Endothelial cell (in vitro differentiated cells): ENCODE measurements around the gene SLC22A23. TPM values are rescaled to one million over a fixed set of nuclear protein-coding genes. Genes with fewer than 3 reads are reported as not detected.

Experiments used
- DNase-seq: peaks from one replicate; pipeline ENCODE4 v3.0.0; 2021; ENCODE audit warnings: low spot score
- H3K27ac Mint-ChIP-seq: one replicate; pipeline ENCODE4 v1.8.0; 2021; ENCODE audit warnings: mixed read lengths, inconsistent platforms; ENCODE audit not compliant: unreplicated experiment
- H3K27me3 Mint-ChIP-seq: one replicate; pipeline ENCODE4 v1.8.0; 2021; ENCODE audit warnings: mild to moderate bottlenecking, moderate library complexity, mixed read lengths, inconsistent platforms; ENCODE audit not compliant: unreplicated experiment
- H3K36me3 Mint-ChIP-seq: one replicate; pipeline ENCODE4 v1.8.0; 2021; ENCODE audit warnings: mild to moderate bottlenecking, low read depth, mixed read lengths, inconsistent platforms; ENCODE audit not compliant: unreplicated experiment
- H3K4me1 Mint-ChIP-seq: one replicate; pipeline ENCODE4 v1.8.0; 2021; ENCODE audit warnings: mild to moderate bottlenecking, mixed read lengths, inconsistent platforms; ENCODE audit not compliant: unreplicated experiment
- H3K4me3 Mint-ChIP-seq: one replicate; pipeline ENCODE4 v1.8.0; 2021; ENCODE audit warnings: mild to moderate bottlenecking, mixed read lengths, inconsistent platforms; ENCODE audit not compliant: unreplicated experiment
- H3K9me3 Mint-ChIP-seq: one replicate; pipeline ENCODE4 v1.8.0; 2021; ENCODE audit warnings: mixed read lengths, inconsistent platforms; ENCODE audit not compliant: unreplicated experiment
- CTCF ChIP-seq: fragments of 200-600 bp; sonication (generic); IDR thresholded peaks from one replicate; pipeline ENCODE4 v1.5.0; 2021; ENCODE audit warnings: antibody characterized with exemption; ENCODE audit not compliant: unreplicated experiment
- total RNA-seq: library from RNA; stranded (reverse); fragmentation: NEBNext Ultra II Directional; extraction: Animal tissue kit (Norgen Biotek cat#: 25700); gene quantifications from one replicate; pipeline ENCODE4 v1.2.1, GENCODE V29; 2021; ENCODE audit not compliant: unreplicated experiment

Gene SLC22A23
- total RNA-seq, 1 donor from 2014 or later, result 72.7 TPM

- H3K4me1 Mint-ChIP-seq, result peaks cover 27% of the 10 kb centered on the region
- H3K4me3 Mint-ChIP-seq, result no peak overlapping the region
- no peak overlapping the region for H3K27ac Mint-ChIP-seq
- H3K9me3 Mint-ChIP-seq, result no peaks in the 10 kb centered on the region
- DNase-seq, result no peak
- no peak for TF ChIP-seq CTCF
- peaks cover 2% of the 10 kb centered on the region for H3K27me3 Mint-ChIP-seq
- H3K36me3 Mint-ChIP-seq, result peaks cover 5% of the 10 kb centered on the region
These were observed 128.7 kb downstream of the SLC22A23 start for GRCh38 chr6:3328145-3328544.

- DNase-seq, result no peak
These were observed 129.4 kb downstream of the SLC22A23 start for GRCh38 chr6:3327403-3327802.

GRCh38 chr6:3326981-3327380, 129.9 kb downstream of the SLC22A23 start:
- Mint-ChIP-seq H3K36me3 (peaks cover 13% of the 10 kb centered on the region), H3K4me1 (peaks cover 27% of the 10 kb centered on the region), H3K27ac (no peak overlapping the region), H3K27me3 (peaks cover 2% of the 10 kb centered on the region), H3K9me3 (no peaks in the 10 kb centered on the region), H3K4me3 (no peak overlapping the region)
- DNase-seq, result no peak
- no peak for TF ChIP-seq CTCF

More at GRCh38 chr6:3327403-3327802, 129.4 kb downstream of the SLC22A23 start:
- TF ChIP-seq CTCF, result no peak
- H3K27ac Mint-ChIP-seq, result no peak overlapping the region
- H3K4me3 Mint-ChIP-seq, result no peak overlapping the region
- peaks cover 27% of the 10 kb centered on the region for H3K4me1 Mint-ChIP-seq
- H3K27me3 Mint-ChIP-seq, result peaks cover 2% of the 10 kb centered on the region
- H3K9me3 Mint-ChIP-seq, result no peaks in the 10 kb centered on the region
- peaks cover 13% of the 10 kb centered on the region for H3K36me3 Mint-ChIP-seq

GRCh38 chr6:3326184-3326971, 130.5 kb downstream of the SLC22A23 start:
- no peak for DNase-seq
- no peak overlapping the region for H3K4me3 Mint-ChIP-seq
- H3K4me1 Mint-ChIP-seq, result peaks cover 30% of the 10 kb centered on the region
- peaks cover 7% of the 10 kb centered on the region for H3K27me3 Mint-ChIP-seq
- H3K9me3 Mint-ChIP-seq, result no peaks in the 10 kb centered on the region
- H3K27ac Mint-ChIP-seq, result no peak overlapping the region
- TF ChIP-seq CTCF, result no peak
- H3K36me3 Mint-ChIP-seq, result peaks cover 13% of the 10 kb centered on the region

- no peak overlapping the region for H3K27ac Mint-ChIP-seq
- H3K4me1 Mint-ChIP-seq, result peaks cover 26% of the 10 kb centered on the region
- no peak for DNase-seq
- no peak for TF ChIP-seq CTCF
- H3K36me3 Mint-ChIP-seq, result peaks cover 13% of the 10 kb centered on the region
- no peak overlapping the region for H3K4me3 Mint-ChIP-seq
- H3K9me3 Mint-ChIP-seq, result no peaks in the 10 kb centered on the region
- peaks cover 5% of the 10 kb centered on the region for H3K27me3 Mint-ChIP-seq
These were observed 131.6 kb downstream of the SLC22A23 start for GRCh38 chr6:3325210-3325609.
